SK-MEL-5 (cell line): ENCODE results near the gene CCDC192. TPM values are rescaled to one million over a fixed set of nuclear protein-coding genes. Genes with fewer than 3 reads are reported as not detected.
A peak's percentile ranks its signal among the peaks of the same experiment; 100 is the strongest.

Experiments
- DNase-seq: peaks from one replicate; pipeline ENCODE4 v3.0.0-alpha.2; 2016; ENCODE audit warnings: low read depth, low spot score
- in situ Hi-C: cut with HindIII; loops from 2 replicates; pipeline ENCODE4 v1.10.0; 2016; ENCODE audit warnings: low sequenced_read_pairs, high pct_unique_total_duplicates, low pct_unique_long_range_greater_than_20kb
- total RNA-seq: library from RNA; depleted of rRNA; stranded (reverse); fragments of >200 nt; shearing (Covaris generic); gene quantifications from 2 replicates; pipeline ENCODE4 v1.2.3, GENCODE V29; 2014

The CCDC192 gene
- total RNA-seq, 1 experiment from 2014 or later: not detected

DNA sequence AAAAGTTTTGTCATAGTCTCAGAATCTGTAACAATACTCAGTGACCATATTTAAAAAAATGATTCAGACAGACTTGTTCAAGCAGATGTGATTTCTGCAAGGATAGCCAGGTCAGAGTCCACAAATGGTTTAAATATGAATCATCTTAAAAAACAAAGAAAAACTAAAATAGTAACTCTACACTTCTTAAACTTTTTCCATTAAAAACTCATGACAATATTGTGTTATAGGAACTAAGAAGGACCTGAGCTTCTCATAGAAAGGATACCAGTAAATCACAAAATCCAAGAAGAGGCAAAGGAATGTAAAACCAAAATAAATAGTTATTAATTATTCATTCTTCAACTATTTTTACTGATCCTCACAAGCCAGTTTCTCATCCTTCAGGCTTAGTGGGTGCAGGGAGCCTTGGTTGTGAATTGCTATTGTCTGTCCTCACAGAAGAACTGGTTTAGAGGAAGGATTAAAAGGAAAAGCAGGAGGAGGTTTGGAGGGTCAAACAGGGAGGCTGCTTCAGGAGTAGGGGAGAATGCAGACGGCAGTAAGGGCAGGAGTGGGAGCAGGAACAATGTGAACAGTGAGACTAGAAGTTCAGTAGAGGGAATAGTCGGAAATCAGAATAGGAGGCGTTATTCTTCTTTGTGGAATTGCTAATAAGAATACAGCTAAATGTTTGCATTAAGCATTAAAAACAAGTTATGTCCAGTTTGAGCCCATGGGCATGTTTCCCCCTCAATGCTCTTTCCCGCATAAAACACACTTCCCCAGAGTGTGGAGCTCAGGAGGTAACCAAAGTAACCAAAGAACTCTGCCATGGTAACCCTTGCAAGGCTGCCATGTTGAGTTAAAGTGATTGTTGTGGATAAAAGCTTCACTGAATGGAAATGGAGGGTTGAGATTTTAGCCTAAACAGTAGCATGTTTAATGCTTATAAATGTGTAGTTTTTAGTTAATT is 110.7 kb downstream of the CCDC192 start:
- DNase-seq: no peak
- in situ Hi-C loops: no loop called here

DNA sequence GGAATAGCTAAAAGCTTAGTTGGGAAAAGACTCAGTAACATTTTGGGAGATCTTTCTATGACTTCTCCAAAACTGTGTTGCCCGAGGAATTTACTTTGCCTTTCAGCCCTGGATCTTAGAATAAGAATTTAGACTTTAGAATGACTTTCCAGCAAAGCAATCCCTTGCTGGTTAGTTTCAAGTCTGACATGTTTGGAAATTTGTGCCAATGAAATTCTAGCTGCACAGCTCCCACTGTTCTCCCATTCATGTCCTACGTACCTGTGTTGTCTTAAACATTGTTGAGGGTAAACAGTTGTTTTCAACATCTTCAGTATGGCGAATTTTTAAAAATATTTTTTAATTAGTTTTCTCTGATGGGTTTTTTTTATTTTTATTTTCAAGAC is 111.4 kb downstream of the CCDC192 start:
- in situ Hi-C loops: no loop called here
- DNase-seq: no peak

DNA sequence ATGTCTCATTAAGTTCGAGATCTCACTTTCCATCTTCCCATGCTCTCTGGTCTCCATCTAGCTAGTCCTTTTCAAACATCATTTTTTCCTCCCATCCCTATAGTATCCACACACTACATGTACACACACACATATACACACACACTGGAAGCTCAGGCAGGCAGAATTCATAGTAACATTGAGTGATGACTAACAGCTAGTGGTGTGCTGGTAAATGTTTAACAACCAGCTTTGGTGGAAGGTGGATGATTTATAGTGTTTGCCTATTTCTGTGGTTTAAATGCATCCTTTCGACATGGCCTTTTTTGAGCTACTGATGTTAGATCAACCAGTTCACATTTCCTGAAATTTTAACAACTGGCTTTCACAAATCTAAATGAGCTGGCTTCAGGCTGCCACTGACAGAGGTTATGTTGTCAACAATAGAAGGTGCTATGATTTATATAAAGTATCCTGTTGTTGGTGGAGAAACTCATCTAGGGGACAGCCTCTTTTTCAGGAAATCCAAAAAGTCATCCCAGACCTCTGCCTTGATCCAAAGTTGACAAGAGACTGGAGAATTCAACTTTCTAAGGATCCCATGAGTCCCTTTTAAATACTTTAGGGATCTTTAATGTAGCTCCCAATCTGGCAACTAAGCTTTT is 117.8 kb downstream of the CCDC192 start:
- in situ Hi-C loops: no loop called here

DNA sequence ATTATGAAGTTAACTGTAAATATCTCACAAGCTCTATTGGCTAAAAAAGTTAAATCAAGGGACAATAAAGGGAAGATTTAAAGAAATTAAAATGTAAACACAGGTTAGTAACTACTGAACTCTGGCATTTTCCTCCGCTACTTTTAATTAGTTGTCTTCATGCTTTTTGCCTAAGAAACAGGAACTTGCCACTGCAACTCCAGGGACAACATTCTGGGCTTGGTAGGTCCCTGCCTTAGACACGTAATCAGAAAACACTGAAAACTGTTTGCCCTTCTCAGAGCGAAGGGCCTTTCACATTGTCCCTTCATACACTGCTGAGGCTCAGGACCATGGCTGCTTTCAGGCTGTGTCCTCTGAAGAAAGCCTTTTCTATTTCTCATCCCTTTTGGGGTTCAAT is 118.7 kb downstream of the CCDC192 start:
- DNase-seq: no peak
- in situ Hi-C loops: no loop called here

More for the DNA sequence above, 117.8 kb downstream of the CCDC192 start:
- DNase-seq: no peak

DNA sequence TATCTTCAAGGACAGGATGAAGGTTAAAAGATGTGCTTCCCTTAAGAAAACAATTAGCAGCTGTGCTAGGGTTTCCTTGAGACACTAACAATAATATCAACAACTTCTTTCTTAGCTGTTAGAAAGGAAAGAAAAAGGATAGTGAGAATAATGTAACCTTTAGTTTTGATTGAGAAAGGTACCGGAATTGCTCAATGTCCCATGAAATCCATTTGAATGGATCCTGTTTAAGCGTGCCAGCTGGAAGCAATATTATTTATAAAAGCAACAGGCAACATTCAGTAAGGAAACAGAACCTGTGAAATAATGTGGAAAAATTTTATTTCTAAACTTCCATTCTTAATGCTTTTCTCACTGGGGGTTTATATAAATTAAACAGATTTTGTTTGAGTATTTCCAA is 120.9 kb downstream of the CCDC192 start:
- DNase-seq: no peak
- in situ Hi-C loops: no loop called here

DNA sequence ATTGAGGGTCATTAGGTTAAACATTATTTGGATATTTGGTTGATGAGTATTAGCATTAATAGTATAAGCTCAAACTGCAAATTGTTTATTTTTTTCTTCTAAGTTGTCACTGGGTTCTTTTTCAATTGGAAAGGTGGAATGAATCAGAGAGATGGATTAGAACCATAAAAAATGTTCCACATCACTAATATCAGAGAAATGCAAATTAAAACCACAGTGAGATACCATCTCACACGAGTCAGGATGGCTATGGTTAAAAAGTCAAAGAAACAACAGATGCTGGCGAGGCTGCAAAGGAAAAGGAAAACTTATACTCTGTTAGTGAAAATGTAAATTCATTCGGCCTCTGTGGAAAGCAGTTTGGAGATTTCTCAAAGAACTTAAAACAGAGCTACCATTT is 122.8 kb downstream of the CCDC192 start:
- no peak for DNase-seq
- in situ Hi-C loops: no loop called here

DNA sequence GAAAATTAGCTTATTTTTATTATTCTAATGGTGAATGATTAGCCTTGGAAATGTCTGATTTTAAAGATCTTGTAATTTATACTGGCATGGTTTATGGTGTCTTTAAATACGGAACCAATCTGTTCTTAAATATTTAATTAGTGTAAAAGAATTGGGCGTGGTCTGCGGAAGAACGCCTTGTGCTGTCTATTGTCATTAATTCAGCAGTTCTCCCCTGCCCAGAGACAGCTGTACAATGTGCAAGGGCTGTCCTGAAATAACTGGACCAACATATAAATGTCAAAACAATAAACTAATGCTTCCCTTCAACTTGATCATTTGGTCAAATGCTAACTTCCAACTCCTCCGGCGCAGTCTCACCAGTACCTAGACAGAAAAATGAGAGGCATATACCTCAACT is 124.3 kb downstream of the CCDC192 start:
- in situ Hi-C loops: no loop called here

DNA sequence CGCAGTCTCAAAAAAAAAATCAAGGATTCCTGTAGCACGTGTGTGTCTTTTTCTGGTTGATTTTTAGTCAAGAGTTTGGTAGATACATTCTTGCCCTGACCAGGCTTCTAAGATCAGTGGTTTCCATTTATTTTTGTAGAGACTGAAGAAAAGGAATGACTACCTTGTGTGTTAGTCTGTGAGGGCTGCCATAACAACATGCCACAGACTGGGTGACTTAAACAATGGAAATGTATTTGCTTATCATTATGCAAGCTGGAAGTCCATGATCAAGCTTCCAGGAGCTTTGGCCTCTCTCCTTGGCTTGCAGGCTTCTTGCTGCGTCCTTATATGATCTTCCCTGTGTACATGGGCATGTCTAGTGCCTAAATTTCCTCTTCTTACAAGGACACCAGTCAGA is 127.0 kb downstream of the CCDC192 start:
- in situ Hi-C loops: no loop called here

More for the DNA sequence above, 124.3 kb downstream of the CCDC192 start:
- no peak for DNase-seq

DNA sequence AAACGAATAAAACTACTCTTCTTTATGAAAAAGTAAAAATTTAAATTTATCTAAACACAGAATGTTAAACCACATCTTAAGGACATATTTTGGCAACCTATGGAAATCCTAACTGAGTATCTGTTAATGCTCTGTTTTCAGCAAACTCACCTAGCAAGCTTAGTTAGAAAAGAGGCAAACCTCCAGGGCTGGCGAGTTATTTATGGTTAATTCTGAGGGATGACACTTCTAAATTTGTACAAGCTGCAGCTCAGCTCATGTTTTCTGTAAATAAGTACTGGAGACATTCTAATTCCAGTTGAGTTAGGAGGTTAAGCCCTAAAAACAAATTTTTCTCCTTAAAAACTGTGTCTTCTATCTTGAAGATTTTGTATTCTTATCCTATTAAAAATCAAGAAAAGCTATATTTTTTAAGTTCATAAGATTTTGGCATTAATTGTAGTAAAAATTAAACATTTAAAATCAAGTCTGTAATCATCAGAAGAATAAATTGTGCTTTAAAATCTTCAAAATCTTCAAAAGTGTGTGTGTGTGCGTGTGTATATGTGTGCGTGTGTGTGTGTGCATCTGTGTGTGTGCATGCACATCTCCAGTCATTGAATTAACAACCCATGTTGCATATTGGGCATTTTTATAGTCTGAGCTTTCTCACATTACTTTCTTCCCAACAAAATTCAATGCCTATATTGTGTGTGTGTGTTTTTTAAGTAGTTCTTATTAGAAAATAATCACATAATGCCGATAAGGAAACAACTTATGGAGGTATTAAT is 127.8 kb downstream of the CCDC192 start:
- in situ Hi-C loops: no loop called here
- DNase-seq: no peak

More for the DNA sequence above, 127.0 kb downstream of the CCDC192 start:
- no peak for DNase-seq

DNA sequence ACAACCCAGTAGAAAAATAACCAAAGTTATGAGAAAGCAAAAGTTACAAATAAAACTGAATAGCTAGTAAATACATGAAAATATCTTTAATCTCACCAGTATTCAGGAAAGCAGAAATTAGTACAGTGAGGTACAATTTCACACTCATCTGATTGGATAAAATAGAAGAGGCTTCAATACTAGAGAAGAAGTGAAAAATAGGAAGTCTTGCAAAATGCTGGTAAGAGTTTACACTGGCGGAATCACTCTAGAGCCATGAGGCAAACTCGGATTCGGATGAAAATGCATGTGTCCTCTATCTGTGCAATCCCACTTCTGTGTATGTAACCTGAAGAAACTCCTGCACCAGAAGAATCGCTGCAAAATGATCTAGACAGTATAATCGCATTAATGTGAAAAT is 128.9 kb downstream of the CCDC192 start:
- in situ Hi-C loops: no loop called here
- DNase-seq: no peak

DNA sequence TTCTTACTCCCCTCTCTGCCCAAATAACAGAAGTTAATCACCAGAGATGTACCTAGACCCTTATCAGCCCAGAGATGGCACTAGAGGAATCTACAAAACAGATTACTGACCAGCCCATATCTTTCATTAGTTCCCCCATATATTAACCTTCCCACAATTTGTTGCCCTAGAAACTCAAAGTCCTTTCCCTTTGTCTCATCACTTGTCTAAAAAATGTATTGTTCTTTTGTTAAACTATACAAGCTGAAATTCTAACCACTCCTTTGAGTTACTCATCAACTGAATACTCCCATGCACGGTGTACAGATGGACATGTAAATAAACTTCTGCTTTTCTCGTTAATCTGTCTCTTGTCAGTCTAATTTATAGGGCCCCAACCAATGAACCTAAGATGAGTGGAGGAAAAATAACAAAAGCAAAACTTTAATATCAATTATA is 130.9 kb downstream of the CCDC192 start:
- peak; percentile 14 for DNase-seq
- in situ Hi-C loops: no loop called here

DNA sequence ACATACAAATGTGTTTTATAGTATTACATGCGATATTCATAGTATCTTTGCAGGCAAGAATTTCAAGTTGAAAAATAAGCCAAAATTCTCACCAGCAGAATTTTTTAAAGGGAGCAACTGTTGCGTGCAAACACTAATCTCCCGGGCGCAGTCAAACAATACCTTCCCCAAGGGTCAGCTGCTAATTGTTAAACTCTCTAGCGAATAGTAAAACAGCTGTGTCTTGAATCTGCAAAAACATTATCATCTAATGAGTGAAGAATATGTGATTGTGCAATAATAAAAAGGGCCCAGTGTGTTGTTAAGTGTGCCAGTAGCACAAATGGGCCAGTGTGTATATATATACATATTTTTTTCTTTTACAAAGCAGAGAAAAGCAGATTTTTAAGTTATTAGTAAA is 131.4 kb downstream of the CCDC192 start:
- peak; percentile 13 for DNase-seq
- in situ Hi-C loops: no loop called here

DNA sequence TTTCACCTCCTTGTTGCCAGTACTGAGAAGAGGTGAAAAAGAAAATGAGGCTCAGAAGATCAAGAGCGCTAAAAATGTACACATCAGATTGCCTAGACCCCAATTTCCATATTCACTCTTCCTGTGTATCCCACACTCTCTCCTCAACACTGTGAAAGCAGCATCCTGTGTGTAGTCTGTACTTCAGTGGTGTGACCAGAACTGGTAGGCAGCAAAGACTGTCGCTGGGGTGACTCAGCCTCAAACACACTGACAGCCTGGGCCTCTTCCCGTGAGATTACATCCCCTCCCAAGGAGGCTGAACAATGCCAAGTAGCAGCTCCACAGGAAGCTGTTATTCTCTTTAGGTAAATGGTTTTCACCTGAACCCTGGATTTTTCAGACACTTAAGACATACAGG is 135.5 kb downstream of the CCDC192 start:
- in situ Hi-C loops: no loop called here
- DNase-seq: no peak

DNA sequence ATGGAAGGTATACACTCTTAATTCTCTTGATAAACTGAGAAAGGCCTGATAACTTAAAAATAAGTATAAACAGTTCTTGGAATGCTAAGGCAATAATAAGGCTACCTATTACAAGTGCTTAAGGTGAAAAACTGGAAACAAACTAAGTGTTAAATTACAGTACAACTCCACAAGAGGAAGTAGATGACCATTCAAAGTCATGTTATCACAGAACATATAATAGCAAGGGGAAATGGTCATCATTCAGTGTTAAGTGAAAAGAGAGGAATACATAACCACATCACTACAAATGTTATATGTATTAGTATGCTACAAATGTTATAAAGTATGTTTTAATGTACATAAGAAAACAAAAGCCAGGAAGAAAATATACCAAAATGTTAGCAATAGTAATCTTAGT is 135.9 kb downstream of the CCDC192 start:
- in situ Hi-C loops: no loop called here
- no peak for DNase-seq

DNA sequence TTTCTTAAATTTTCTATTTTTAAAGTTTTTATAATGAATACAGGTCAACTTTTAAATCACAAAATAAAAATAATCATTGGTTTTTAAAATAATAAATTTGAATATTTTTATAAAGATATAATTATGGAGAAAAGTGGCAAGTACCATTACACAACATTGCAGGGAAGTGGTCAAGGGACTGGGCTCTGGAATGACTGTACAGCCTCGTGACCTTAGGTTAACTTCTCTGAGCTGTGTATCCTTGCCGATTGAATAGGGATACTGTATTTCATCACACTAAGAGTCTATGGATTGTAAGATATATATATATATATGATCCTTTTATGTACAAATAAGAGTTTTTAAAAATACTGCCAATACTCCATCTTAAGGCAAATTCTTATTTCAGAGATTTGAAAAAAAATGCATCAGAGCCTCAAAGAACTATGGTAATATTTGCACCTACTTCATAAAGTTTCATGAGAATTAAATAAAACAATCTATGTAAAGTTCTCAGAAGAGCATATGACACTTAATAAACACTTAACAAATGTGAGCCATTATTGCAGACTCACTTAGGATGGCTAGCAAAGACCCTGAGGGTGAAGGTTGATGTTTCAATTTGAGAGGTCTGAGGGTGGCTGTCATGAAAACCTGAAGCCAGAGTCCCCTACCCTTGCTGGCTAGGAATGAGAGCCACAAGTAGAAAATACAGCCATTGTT is 136.5 kb downstream of the CCDC192 start:
- in situ Hi-C loops: no loop called here
- peak; percentile 51 for DNase-seq

DNA sequence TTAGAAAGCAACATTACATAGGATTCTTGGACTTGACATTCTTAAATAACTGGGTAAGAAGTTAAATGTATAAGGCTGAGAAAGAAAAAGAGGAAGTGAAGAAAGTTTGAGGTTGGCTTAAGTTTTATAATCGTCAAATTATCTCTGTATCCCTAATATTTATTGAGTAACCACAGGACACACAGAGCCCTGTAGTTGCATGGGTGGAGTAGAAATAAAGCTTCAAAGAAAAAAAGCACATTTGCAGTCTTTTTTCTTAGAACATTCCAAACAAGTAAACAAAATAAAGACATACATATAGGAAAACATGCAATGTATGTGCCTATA is 137.0 kb downstream of the CCDC192 start:
- in situ Hi-C loops: no loop called here
- no peak for DNase-seq

DNA sequence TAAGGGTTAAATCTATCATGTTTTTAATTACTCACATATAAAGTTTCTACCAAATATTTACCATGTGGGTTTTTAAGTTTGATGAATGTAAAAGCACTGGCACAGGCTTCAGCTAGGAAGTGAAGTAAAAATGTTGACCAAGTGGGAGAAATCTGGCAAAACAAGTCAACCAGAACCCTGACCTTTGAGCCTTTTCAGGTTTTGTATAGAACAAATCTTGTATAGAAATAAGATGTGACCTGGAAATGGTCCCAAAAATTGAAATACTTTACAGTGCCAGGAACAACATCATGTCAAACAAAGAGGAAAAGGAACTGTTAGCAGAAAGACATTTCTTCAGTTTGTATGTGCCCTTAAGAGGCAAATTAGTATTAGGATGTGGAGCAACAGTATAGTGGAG is 137.6 kb downstream of the CCDC192 start:
- in situ Hi-C loops: no loop called here
- no peak for DNase-seq

DNA sequence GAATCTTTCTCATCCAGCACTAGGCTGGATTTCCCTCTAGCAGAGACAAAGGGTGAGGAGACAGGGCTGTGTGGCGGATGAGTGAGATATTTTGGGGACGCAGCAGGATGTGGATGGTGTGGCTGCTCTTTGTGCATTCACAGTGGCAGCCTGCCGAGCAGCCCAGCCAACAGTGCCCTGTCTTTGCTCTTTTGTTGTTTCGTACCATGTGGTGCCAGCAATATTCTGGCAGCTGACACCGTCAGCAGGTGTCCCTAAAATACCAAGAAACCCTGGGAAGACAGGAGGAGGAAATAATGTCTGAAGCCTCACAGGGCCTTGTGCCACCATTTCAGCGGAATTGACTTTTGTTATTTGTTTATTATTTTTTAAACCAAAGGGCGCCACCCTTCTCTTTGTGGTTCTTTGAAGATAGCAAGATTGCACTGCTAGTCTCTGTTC is 141.4 kb downstream of the CCDC192 start:
- in situ Hi-C loops: no loop called here
- DNase-seq: peak; percentile 57
